GM12891 (cell line): ENCODE measurements around the gene KCNK17.

ENCODE experiments used
- PAX5 ChIP-seq: IDR thresholded peaks from 2 replicates; pipeline ENCODE4 v1.6.1; 2011; ENCODE audit warnings: low read length, moderate library complexity, mild to moderate bottlenecking; ENCODE audit not compliant: insufficient read depth, severe bottlenecking
- POLR2A ChIP-seq: IDR thresholded peaks from 2 replicates; pipeline ENCODE4 v1.6.1; 2011; ENCODE audit warnings: low read depth, low read length, control low read depth
- POLR2AphosphoS5 ChIP-seq: IDR thresholded peaks from 2 replicates; pipeline ENCODE4 v1.6.1; 2011; ENCODE audit warnings: low read depth, low read length, control low read depth
- POU2F2 ChIP-seq: IDR thresholded peaks from 2 replicates; pipeline ENCODE4 v1.6.1; 2011; ENCODE audit warnings: low read depth, mild to moderate bottlenecking, control low read depth, low read length, moderate library complexity
- SPI1 ChIP-seq: IDR thresholded peaks from 2 replicates; pipeline ENCODE4 v1.6.1; 2011; ENCODE audit warnings: low read depth, low read length, control low read depth

- TF ChIP-seq POLR2AphosphoS5: no peak
- TF ChIP-seq POLR2A: no peak
- no peak for TF ChIP-seq PAX5
- TF ChIP-seq SPI1: peak; percentile 48; the same call in 1 of the 2 replicates
- no peak for TF ChIP-seq POU2F2
Measured at GRCh38 chr6:39361657-39362486, 47.7 kb upstream of the KCNK17 start.
